ENCODE results near the gene TRIO.

DNA sequence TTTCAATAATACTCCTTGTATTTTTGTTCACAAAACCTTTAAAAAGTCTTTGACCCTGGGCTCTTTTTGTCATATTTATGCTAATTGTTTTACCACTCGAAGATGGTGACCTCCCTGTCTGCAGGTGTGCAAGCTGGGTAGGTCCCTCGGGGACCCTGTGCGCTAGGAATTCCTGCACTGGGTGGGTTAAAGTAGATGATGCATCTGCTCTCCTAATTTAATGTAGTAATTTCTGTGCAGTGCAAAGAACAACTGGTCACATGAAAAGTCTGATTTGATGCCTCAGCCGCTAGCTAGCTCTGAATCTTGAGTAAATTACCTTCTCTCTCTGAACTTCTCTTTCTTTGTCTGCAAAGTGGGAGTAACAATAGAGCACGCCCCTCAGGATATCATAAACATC, 299.4 kb downstream of the TRIO start:
- TF ChIP-seq EZH2 (IDR thresholded peaks at IDR 0.05) (no peak), POLR2AphosphoS5 (IDR thresholded peaks at IDR 0.05; ENCODE audit: borderline replicate concordance, low read depth, low read length) (no peak), FOXP2 (optimal IDR thresholded peaks at IDR 0.05; ENCODE audit: control extremely low read depth, extremely low read length, insufficient read depth) (no peak)
